ENCODE data around the gene BMPR1A. TPM values are rescaled to one million over a fixed set of nuclear protein-coding genes. Genes with fewer than 3 reads are reported as not detected.

The BMPR1A gene
- total RNA-seq, 4 donors from 2014 or later = 5.2 to 40.2 (median 26.0) TPM

DNA sequence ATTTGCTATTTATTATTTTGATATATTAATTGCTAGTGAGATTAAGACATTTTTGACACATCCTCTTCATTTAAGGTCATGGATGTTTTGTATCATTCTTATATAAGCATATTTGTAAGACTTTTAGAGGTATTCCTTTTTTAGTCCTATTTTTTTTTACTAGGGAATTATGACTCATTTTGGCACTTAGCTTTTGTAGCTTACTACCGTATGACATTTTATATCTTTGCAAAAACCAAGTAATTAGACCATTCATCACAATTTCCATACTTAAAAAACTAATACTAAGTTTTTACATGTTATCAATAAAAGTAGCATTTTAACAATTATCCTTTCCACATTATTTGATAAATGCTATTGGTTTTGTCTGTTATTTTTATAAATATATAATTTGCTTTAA, 41.6 kb downstream of the BMPR1A start:
- H3K4me3 ChIP-seq = no peak overlapping the region
- no peak for DNase-seq
- TF ChIP-seq, protein P1, sequence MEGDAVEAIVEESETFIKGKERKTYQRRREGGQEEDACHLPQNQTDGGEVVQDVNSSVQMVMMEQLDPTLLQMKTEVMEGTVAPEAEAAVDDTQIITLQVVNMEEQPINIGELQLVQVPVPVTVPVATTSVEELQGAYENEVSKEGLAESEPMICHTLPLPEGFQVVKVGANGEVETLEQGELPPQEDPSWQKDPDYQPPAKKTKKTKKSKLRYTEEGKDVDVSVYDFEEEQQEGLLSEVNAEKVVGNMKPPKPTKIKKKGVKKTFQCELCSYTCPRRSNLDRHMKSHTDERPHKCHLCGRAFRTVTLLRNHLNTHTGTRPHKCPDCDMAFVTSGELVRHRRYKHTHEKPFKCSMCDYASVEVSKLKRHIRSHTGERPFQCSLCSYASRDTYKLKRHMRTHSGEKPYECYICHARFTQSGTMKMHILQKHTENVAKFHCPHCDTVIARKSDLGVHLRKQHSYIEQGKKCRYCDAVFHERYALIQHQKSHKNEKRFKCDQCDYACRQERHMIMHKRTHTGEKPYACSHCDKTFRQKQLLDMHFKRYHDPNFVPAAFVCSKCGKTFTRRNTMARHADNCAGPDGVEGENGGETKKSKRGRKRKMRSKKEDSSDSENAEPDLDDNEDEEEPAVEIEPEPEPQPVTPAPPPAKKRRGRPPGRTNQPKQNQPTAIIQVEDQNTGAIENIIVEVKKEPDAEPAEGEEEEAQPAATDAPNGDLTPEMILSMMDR (IDR thresholded peaks at IDR 0.05) = no peak
- no peak for TF ChIP-seq POLR2A (IDR thresholded peaks at IDR 0.05)
- H3K4me1 ChIP-seq = peaks cover 6 to 28% (median 7%) of the 10 kb centered on the region in 3 donors
- H3K36me3 ChIP-seq = peaks cover 0 to 5% (median 0%) of the 10 kb centered on the region in 3 donors
- H3K9me3 ChIP-seq = no peaks in the 10 kb centered on the region
- intact Hi-C loops (cut with DNase I) = no loop called here
- WGBS, 2 donors = 5 to 15% methylated on average over 1 of the region's 1 CpG
- peaks cover 0 to 5% (median 0%) of the 10 kb centered on the region in 4 donors for H3K27me3 ChIP-seq
- H3K27ac ChIP-seq = no peak overlapping the region

DNA sequence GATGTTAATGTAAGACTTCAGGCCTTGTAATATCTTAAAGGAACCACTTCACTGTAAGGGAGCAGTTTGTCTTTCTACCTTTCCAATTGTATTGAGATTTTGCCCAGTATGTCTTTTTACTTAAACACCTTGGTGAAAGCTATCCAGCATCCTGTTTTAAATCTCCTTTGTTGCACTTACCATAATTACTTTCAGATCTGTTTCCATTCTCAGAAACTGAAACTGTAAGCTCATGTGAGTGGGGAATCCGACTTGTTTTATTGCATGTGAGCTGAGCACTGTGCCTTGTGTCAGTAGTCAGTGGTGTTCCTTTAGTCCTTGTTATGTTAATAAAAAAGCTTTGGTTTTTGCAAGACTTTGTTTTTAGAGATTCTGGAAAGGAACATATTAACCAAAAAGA, 42.2 kb downstream of the BMPR1A start:
- DNase-seq = no peak
- peaks cover 6 to 28% (median 7%) of the 10 kb centered on the region in 3 donors for H3K4me1 ChIP-seq
- no peak overlapping the region for H3K4me3 ChIP-seq
- H3K27me3 ChIP-seq = peaks cover 0 to 5% (median 0%) of the 10 kb centered on the region in 4 donors
- WGBS, 2 donors = 12 to 29% methylated on average over 1 of the region's 1 CpG
- no peak for TF ChIP-seq POLR2A (IDR thresholded peaks at IDR 0.05)
- TF ChIP-seq, protein P1 (IDR thresholded peaks at IDR 0.05) = no peak
- H3K36me3 ChIP-seq = peaks cover 0 to 3% (median 0%) of the 10 kb centered on the region in 3 donors
- intact Hi-C loops (cut with DNase I) = no loop called here
- no peaks in the 10 kb centered on the region for H3K9me3 ChIP-seq
- H3K27ac ChIP-seq = no peak overlapping the region

DNA sequence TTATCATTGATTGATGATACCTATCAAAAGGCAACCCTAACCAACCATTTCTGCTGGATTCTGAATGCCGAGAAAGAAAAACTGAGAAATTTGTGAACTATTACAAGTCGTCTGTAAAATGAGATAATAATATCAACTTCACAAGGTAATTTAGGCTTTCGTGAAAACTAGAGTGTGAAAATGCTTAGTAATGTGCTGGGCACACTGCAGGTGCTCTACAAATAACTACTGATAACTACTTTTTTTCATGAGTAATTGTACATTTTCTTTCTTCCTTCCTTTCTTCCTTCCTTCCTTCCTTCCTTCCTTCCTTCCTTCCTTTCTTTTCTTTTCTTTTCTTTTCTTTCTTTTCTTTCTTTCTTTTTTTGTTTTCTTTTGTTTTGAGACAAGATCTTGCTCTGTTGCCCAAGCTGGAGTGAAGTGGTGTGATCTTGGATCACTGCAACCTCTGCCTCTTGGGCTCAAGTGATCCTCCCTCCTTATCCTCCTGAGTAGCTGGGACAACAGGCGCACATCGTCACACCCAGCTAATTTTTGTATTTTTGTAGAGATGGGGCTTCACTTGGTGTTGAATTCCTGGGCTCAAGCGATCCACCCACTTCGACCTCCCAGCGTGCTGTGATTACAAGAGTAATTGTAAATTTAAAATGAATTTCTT, 42.9 kb downstream of the BMPR1A start:
- DNase-seq = no peak
- intact Hi-C loops (cut with DNase I) = no loop called here
- WGBS, 2 donors = 79 to 87% methylated on average over 8 of the region's 8 CpGs
- no peaks in the 10 kb centered on the region for H3K9me3 ChIP-seq
- no peaks in the 10 kb centered on the region for H3K36me3 ChIP-seq
- no peak overlapping the region for H3K4me3 ChIP-seq
- TF ChIP-seq, protein P1 (IDR thresholded peaks at IDR 0.05) = no peak
- no peak for TF ChIP-seq POLR2A (IDR thresholded peaks at IDR 0.05)
- H3K4me1 ChIP-seq = peaks cover 6 to 28% (median 7%) of the 10 kb centered on the region in 3 donors
- peaks cover 0 to 5% (median 0%) of the 10 kb centered on the region in 4 donors for H3K27me3 ChIP-seq
- no peak overlapping the region for H3K27ac ChIP-seq

DNA sequence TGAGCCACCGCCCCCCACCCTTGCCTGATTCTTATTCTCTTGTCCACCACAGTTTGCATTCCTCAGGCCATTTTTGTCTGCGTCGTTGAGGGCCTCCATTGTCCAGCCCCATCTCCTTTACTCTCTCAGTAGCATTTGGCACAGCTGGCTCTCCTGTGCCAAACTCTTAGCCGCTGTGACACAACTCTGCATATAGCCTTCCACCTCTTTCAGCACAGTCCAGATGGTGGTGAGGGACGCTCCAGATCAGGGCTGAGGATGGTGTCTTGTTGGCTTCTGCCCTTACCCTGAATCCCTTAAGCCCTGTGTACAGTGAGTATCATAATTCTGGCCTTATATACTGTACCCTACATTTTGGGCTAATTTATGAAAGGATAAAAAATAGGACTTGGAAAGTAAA, 45.6 kb downstream of the BMPR1A start:
- Histone ChIP-seq H3K9me3 (no peaks in the 10 kb centered on the region), H3K27me3 (peaks cover 0 to 4% (median 0%) of the 10 kb centered on the region in 4 donors), H3K4me3 (no peak overlapping the region), H3K27ac (no peak overlapping the region), H3K4me1 (peaks cover 6 to 15% (median 7%) of the 10 kb centered on the region in 3 donors), H3K36me3 (no peaks in the 10 kb centered on the region)
- DNase-seq = no peak
- intact Hi-C loops (cut with DNase I) = no loop called here
- WGBS, 2 donors = 83 to 88% methylated on average over 5 of the region's 5 CpGs
- no peak for TF ChIP-seq POLR2A (IDR thresholded peaks at IDR 0.05)
- TF ChIP-seq, protein P1 (IDR thresholded peaks at IDR 0.05) = no peak

DNA sequence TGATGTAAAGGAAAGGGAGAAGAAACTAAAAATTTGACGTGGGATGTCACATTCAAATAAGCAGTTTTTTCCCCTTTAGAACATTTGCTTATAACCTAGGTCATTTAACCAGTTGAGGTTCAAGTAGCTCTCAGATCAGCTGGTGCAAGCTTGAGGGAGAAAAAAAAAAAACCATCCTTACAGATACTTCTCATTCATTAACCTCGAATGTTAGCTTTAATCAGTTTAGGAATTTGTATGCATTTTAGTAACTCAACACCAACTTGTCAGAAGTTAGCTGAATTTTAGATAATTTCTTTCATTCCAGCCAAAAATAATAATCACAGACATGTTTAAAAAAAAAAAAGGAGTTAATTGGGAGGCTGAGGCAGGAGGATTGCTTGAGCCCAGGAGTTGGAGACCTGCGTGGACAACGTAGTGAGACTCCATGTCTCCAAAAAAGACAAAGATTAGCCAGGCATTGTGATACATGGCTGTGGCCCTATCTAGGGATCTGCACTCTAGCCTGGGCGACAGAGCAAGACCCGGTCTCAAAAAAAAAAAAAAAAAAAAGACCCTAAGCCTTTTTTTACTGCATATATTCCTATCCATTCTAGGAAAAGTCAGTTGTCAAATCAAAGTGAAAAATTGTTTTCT, 46.2 kb downstream of the BMPR1A start:
- peaks cover 6 to 15% (median 7%) of the 10 kb centered on the region in 3 donors for H3K4me1 ChIP-seq
- H3K9me3 ChIP-seq = no peaks in the 10 kb centered on the region
- H3K4me3 ChIP-seq = no peak overlapping the region
- 78 to 81% methylated on average over 6 of the region's 6 CpGs for WGBS, 2 donors
- H3K36me3 ChIP-seq = no peaks in the 10 kb centered on the region
- TF ChIP-seq, protein P1 (IDR thresholded peaks at IDR 0.05) = no peak
- no peak for TF ChIP-seq POLR2A (IDR thresholded peaks at IDR 0.05)
- DNase-seq = no peak
- H3K27me3 ChIP-seq = no peaks in the 10 kb centered on the region
- no peak overlapping the region for H3K27ac ChIP-seq
- intact Hi-C loops (cut with DNase I) = no loop called here

All from esophagus squamous epithelium (tissue), 5 donors.